Measurements from ENCODE around the gene IFNAR2.
"Not testable (repeated sequence)": the region's sequence is repeated elsewhere in the genome, so short reads cannot be mapped to it uniquely, and the experiment has no call there.

The IFNAR2 gene

GRCh38 chr21:33245289-33245918 lies 15.7 kb downstream of the IFNAR2 start:
- no peak for DNase-seq

GRCh38 chr21:33246506-33246905 lies 16.8 kb downstream of the IFNAR2 start:
- DNase-seq: no peak

GRCh38 chr21:33246963-33247362 lies 17.2 kb downstream of the IFNAR2 start:
- no peak for DNase-seq

GRCh38 chr21:33247599-33247998 lies 17.9 kb downstream of the IFNAR2 start:
- DNase-seq: no peak

GRCh38 chr21:33249331-33250002 lies 19.7 kb downstream of the IFNAR2 start:
- no peak for DNase-seq

GRCh38 chr21:33251119-33251518 lies 21.4 kb downstream of the IFNAR2 start:
- DNase-seq: no peak

GRCh38 chr21:33253382-33253781 lies 23.6 kb downstream of the IFNAR2 start:
- DNase-seq: not testable (repeated sequence)

- DNase-seq: no peak
Observed at GRCh38 chr21:33254766-33255165, 25.0 kb downstream of the IFNAR2 start.

GRCh38 chr21:33255404-33255803 lies 25.7 kb downstream of the IFNAR2 start:
- DNase-seq: no peak

- no peak for DNase-seq
Observed at GRCh38 chr21:33256019-33256418, 26.3 kb downstream of the IFNAR2 start.

- DNase-seq: no peak
Observed at GRCh38 chr21:33257094-33257803, 27.5 kb downstream of the IFNAR2 start.

GRCh38 chr21:33258475-33258874 lies 28.7 kb downstream of the IFNAR2 start:
- no peak for DNase-seq

GRCh38 chr21:33259428-33259827 lies 29.7 kb downstream of the IFNAR2 start:
- no peak for DNase-seq

- no peak for DNase-seq
Observed at GRCh38 chr21:33259995-33260394, 30.3 kb downstream of the IFNAR2 start.

GRCh38 chr21:33261635-33262034 lies 31.9 kb downstream of the IFNAR2 start:
- DNase-seq: no peak

GRCh38 chr21:33262921-33263320 lies 33.2 kb downstream of the IFNAR2 start:
- no peak for DNase-seq

GRCh38 chr21:33264561-33264960 lies 34.8 kb downstream of the IFNAR2 start:
- no peak for DNase-seq

- no peak for DNase-seq
Observed at GRCh38 chr21:33265664-33266049, 35.9 kb downstream of the IFNAR2 start.

GRCh38 chr21:33266050-33266788 lies 36.5 kb downstream of the IFNAR2 start, which contains the start of gene IL10RB:
TSS of gene IL10RB (plus strand) at chr21:33266367. CDS start at chr21:33266466, 99 bp downstream.
- DNase-seq: peak; percentile 64

- DNase-seq: no peak
Observed at GRCh38 chr21:33266789-33267135, 37.0 kb downstream of the IFNAR2 start.

- DNase-seq: no peak
Observed at GRCh38 chr21:33267250-33267649, 37.5 kb downstream of the IFNAR2 start.

GRCh38 chr21:33268393-33268736 lies 38.6 kb downstream of the IFNAR2 start:
- no peak for DNase-seq

GRCh38 chr21:33268737-33269441 lies 39.2 kb downstream of the IFNAR2 start:
- DNase-seq: no peak

Data from activated T-cell treated with anti-CD3 and anti-CD28 coated beads for 4 hours (primary cell).